Activated naive CD8-positive, alpha-beta T cell treated with anti-CD3 and anti-CD28 coated beads for 36 hours (primary cell): ENCODE results near the gene RASAL2. TPM values are rescaled to one million over a fixed set of nuclear protein-coding genes. Genes with fewer than 3 reads are reported as not detected.

Experiments
- DNase-seq: peaks from one replicate; pipeline ENCODE4 v3.0.0; 2021
- H3K27ac Mint-ChIP-seq: one replicate; pipeline ENCODE4 v1.8.0; 2022; ENCODE audit warnings: mild to moderate bottlenecking, moderate library complexity, mixed read lengths
- H3K27me3 Mint-ChIP-seq: one replicate; pipeline ENCODE4 v1.8.0; 2022; ENCODE audit warnings: mild to moderate bottlenecking, mixed read lengths
- H3K36me3 Mint-ChIP-seq: one replicate; pipeline ENCODE4 v1.8.0; 2021; ENCODE audit warnings: mild to moderate bottlenecking, mixed read lengths
- H3K4me1 Mint-ChIP-seq: one replicate; pipeline ENCODE4 v1.8.0; 2021; ENCODE audit warnings: mixed read lengths
- H3K4me3 Mint-ChIP-seq: one replicate; pipeline ENCODE4 v1.8.0; 2022; ENCODE audit warnings: mild to moderate bottlenecking, moderate library complexity, mixed read lengths
- H3K9me3 Mint-ChIP-seq: one replicate; pipeline ENCODE4 v1.8.0; 2022; ENCODE audit warnings: mixed read lengths
- total RNA-seq, 2 experiments: library from RNA; stranded (reverse); gene quantifications; one replicate each; pipeline ENCODE4 v1.2.3, GENCODE V29; 2021

The RASAL2 gene
- total RNA-seq, 2 experiments from 2014 or later: not detected

GRCh38 chr1:178356299-178356698 lies 262.4 kb downstream of the RASAL2 start:
- DNase-seq: no peak
- Mint-ChIP-seq H3K27me3 (no peaks in the 10 kb centered on the region), H3K27ac (no peak overlapping the region), H3K36me3 (no peaks in the 10 kb centered on the region), H3K4me1 (no peaks in the 10 kb centered on the region), H3K4me3 (no peak overlapping the region), H3K9me3 (peaks cover 6% of the 10 kb centered on the region)

GRCh38 chr1:178358456-178358855 lies 264.6 kb downstream of the RASAL2 start:
- H3K27me3 Mint-ChIP-seq: no peaks in the 10 kb centered on the region
- no peak overlapping the region for H3K4me3 Mint-ChIP-seq
- H3K4me1 Mint-ChIP-seq: no peaks in the 10 kb centered on the region
- H3K9me3 Mint-ChIP-seq: peaks cover under 1% of the 10 kb centered on the region
- no peaks in the 10 kb centered on the region for H3K36me3 Mint-ChIP-seq
- no peak overlapping the region for H3K27ac Mint-ChIP-seq
- DNase-seq: no peak

GRCh38 chr1:178360421-178360820 lies 266.5 kb downstream of the RASAL2 start:
- Mint-ChIP-seq H3K4me1 (no peaks in the 10 kb centered on the region), H3K36me3 (no peaks in the 10 kb centered on the region), H3K4me3 (no peak overlapping the region), H3K27ac (no peak overlapping the region), H3K27me3 (no peaks in the 10 kb centered on the region), H3K9me3 (no peaks in the 10 kb centered on the region)
- DNase-seq: no peak

GRCh38 chr1:178361847-178362246 lies 267.9 kb downstream of the RASAL2 start:
- H3K4me3 Mint-ChIP-seq: no peak overlapping the region
- H3K4me1 Mint-ChIP-seq: no peaks in the 10 kb centered on the region
- H3K9me3 Mint-ChIP-seq: no peaks in the 10 kb centered on the region
- no peaks in the 10 kb centered on the region for H3K36me3 Mint-ChIP-seq
- H3K27ac Mint-ChIP-seq: no peak overlapping the region
- DNase-seq: no peak
- H3K27me3 Mint-ChIP-seq: no peaks in the 10 kb centered on the region

GRCh38 chr1:178362747-178363146 lies 268.8 kb downstream of the RASAL2 start:
- H3K27ac Mint-ChIP-seq: no peak overlapping the region

GRCh38 chr1:178364782-178365181 lies 270.9 kb downstream of the RASAL2 start:
- DNase-seq: no peak
- Mint-ChIP-seq H3K9me3 (no peaks in the 10 kb centered on the region), H3K27ac (no peak overlapping the region), H3K27me3 (peaks cover under 1% of the 10 kb centered on the region), H3K36me3 (no peaks in the 10 kb centered on the region), H3K4me3 (no peak overlapping the region), H3K4me1 (no peaks in the 10 kb centered on the region)

More at GRCh38 chr1:178362747-178363146, 268.8 kb downstream of the RASAL2 start:
- no peak for DNase-seq
- Mint-ChIP-seq H3K36me3 (no peaks in the 10 kb centered on the region), H3K9me3 (no peaks in the 10 kb centered on the region), H3K27me3 (no peaks in the 10 kb centered on the region), H3K4me1 (no peaks in the 10 kb centered on the region), H3K4me3 (no peak overlapping the region)

- H3K27me3 Mint-ChIP-seq: peaks cover 3% of the 10 kb centered on the region
- no peaks in the 10 kb centered on the region for H3K36me3 Mint-ChIP-seq
- H3K4me1 Mint-ChIP-seq: no peaks in the 10 kb centered on the region
- H3K4me3 Mint-ChIP-seq: no peak overlapping the region
- no peak for DNase-seq
- H3K9me3 Mint-ChIP-seq: no peaks in the 10 kb centered on the region
- no peak overlapping the region for H3K27ac Mint-ChIP-seq
These were observed 273.2 kb downstream of the RASAL2 start for GRCh38 chr1:178367151-178367550.

GRCh38 chr1:178368208-178368607 lies 274.3 kb downstream of the RASAL2 start:
- DNase-seq: no peak
- Mint-ChIP-seq H3K27ac (no peak overlapping the region), H3K4me1 (no peaks in the 10 kb centered on the region), H3K27me3 (peaks cover 6% of the 10 kb centered on the region), H3K36me3 (no peaks in the 10 kb centered on the region), H3K4me3 (no peak overlapping the region), H3K9me3 (no peaks in the 10 kb centered on the region)

GRCh38 chr1:178371235-178371634 lies 277.3 kb downstream of the RASAL2 start:
- no peaks in the 10 kb centered on the region for H3K9me3 Mint-ChIP-seq
- H3K27ac Mint-ChIP-seq: no peak overlapping the region
- peaks cover 15% of the 10 kb centered on the region for H3K27me3 Mint-ChIP-seq
- no peaks in the 10 kb centered on the region for H3K4me1 Mint-ChIP-seq
- DNase-seq: no peak
- no peak overlapping the region for H3K4me3 Mint-ChIP-seq
- no peaks in the 10 kb centered on the region for H3K36me3 Mint-ChIP-seq

- H3K27ac Mint-ChIP-seq: no peak overlapping the region
- H3K4me3 Mint-ChIP-seq: no peak overlapping the region
- DNase-seq: no peak
- H3K27me3 Mint-ChIP-seq: peaks cover 15% of the 10 kb centered on the region
- H3K4me1 Mint-ChIP-seq: no peaks in the 10 kb centered on the region
- H3K36me3 Mint-ChIP-seq: no peaks in the 10 kb centered on the region
- no peaks in the 10 kb centered on the region for H3K9me3 Mint-ChIP-seq
These were observed 278.1 kb downstream of the RASAL2 start for GRCh38 chr1:178371933-178372388.

- Mint-ChIP-seq H3K4me3 (no peak overlapping the region), H3K4me1 (no peaks in the 10 kb centered on the region), H3K27ac (no peak overlapping the region), H3K36me3 (no peaks in the 10 kb centered on the region), H3K9me3 (no peaks in the 10 kb centered on the region), H3K27me3 (peaks cover 18% of the 10 kb centered on the region)
- DNase-seq: no peak
These were observed 280.1 kb downstream of the RASAL2 start for GRCh38 chr1:178374016-178374415.

GRCh38 chr1:178376008-178376407 lies 282.1 kb downstream of the RASAL2 start:
- Mint-ChIP-seq H3K36me3 (no peaks in the 10 kb centered on the region), H3K4me3 (no peak overlapping the region), H3K27ac (no peak overlapping the region), H3K9me3 (no peaks in the 10 kb centered on the region), H3K4me1 (no peaks in the 10 kb centered on the region), H3K27me3 (peaks cover 14% of the 10 kb centered on the region)
- no peak for DNase-seq

GRCh38 chr1:178379807-178380206 lies 285.9 kb downstream of the RASAL2 start:
- Mint-ChIP-seq H3K9me3 (no peaks in the 10 kb centered on the region), H3K36me3 (no peaks in the 10 kb centered on the region), H3K4me3 (no peak overlapping the region), H3K27me3 (peaks cover 2% of the 10 kb centered on the region), H3K4me1 (no peaks in the 10 kb centered on the region), H3K27ac (no peak overlapping the region)
- no peak for DNase-seq

- no peaks in the 10 kb centered on the region for H3K4me1 Mint-ChIP-seq
These were observed 288.5 kb downstream of the RASAL2 start for GRCh38 chr1:178382372-178382771.

GRCh38 chr1:178385662-178386061 lies 291.8 kb downstream of the RASAL2 start:
- Mint-ChIP-seq H3K4me1 (no peaks in the 10 kb centered on the region), H3K9me3 (no peaks in the 10 kb centered on the region), H3K27me3 (no peaks in the 10 kb centered on the region), H3K4me3 (no peak overlapping the region), H3K36me3 (no peaks in the 10 kb centered on the region), H3K27ac (no peak overlapping the region)
- no peak for DNase-seq

More at GRCh38 chr1:178382372-178382771, 288.5 kb downstream of the RASAL2 start:
- no peaks in the 10 kb centered on the region for H3K9me3 Mint-ChIP-seq
- DNase-seq: no peak
- H3K27me3 Mint-ChIP-seq: peaks cover 2% of the 10 kb centered on the region
- H3K27ac Mint-ChIP-seq: no peak overlapping the region
- no peaks in the 10 kb centered on the region for H3K36me3 Mint-ChIP-seq
- H3K4me3 Mint-ChIP-seq: no peak overlapping the region

- Mint-ChIP-seq H3K4me1 (no peaks in the 10 kb centered on the region), H3K36me3 (no peaks in the 10 kb centered on the region), H3K27me3 (peaks cover 6% of the 10 kb centered on the region), H3K9me3 (no peaks in the 10 kb centered on the region), H3K27ac (no peak overlapping the region), H3K4me3 (no peak overlapping the region)
- no peak for DNase-seq
These were observed 294.7 kb downstream of the RASAL2 start for GRCh38 chr1:178388418-178389145.
